Activated naive CD8-positive, alpha-beta T cell treated with anti-CD3 and anti-CD28 coated beads, Interleukin-2, amount 10 ng/mL, durations not matched to agents 7 days and 5 days (primary cell): ENCODE data around the gene PPP1R1B. TPM values are rescaled to one million over a fixed set of nuclear protein-coding genes. Genes with fewer than 3 reads are reported as not detected.

Experiments used
- ATAC-seq: fragments of 150-1000 bp; cut with Tn5 transposase; one replicate; pipeline ENCODE4 v1.10.0; 2021; ENCODE audit warnings: low read depth, moderate library complexity
- POLR2A ChIA-PET: fragments of 350-600 bp; sonication (Branson Sonifier 250); formaldehyde crosslinking; loops from one replicate; lab custom pipeline; 2021; ENCODE audit warnings: antibody characterized with exemption; lab: Charles Lee
- DNase-seq: peaks from one replicate; pipeline ENCODE4 v3.0.0; 2021
- H3K27ac Mint-ChIP-seq: one replicate; pipeline ENCODE4 v1.8.0; 2022; ENCODE audit warnings: mild to moderate bottlenecking, mixed read lengths
- H3K27me3 Mint-ChIP-seq: one replicate; pipeline ENCODE4 v1.8.0; 2022; ENCODE audit warnings: mild to moderate bottlenecking, moderate library complexity, mixed read lengths
- H3K36me3 Mint-ChIP-seq: one replicate; pipeline ENCODE4 v1.8.0; 2021; ENCODE audit warnings: mild to moderate bottlenecking, mixed read lengths
- H3K4me1 Mint-ChIP-seq: one replicate; pipeline ENCODE4 v1.8.0; 2021; ENCODE audit warnings: mixed read lengths
- H3K4me3 Mint-ChIP-seq: one replicate; pipeline ENCODE4 v1.8.0; 2022; ENCODE audit warnings: mild to moderate bottlenecking, moderate library complexity, mixed read lengths
- H3K9me3 Mint-ChIP-seq: one replicate; pipeline ENCODE4 v1.8.0; 2021; ENCODE audit warnings: mixed read lengths
- total RNA-seq, 2 experiments: library from RNA; stranded (reverse); gene quantifications; one replicate each; pipeline ENCODE4 v1.2.3, GENCODE V29; 2021

The PPP1R1B gene
- total RNA-seq, 2 experiments from 2014 or later = not detected

DNA sequence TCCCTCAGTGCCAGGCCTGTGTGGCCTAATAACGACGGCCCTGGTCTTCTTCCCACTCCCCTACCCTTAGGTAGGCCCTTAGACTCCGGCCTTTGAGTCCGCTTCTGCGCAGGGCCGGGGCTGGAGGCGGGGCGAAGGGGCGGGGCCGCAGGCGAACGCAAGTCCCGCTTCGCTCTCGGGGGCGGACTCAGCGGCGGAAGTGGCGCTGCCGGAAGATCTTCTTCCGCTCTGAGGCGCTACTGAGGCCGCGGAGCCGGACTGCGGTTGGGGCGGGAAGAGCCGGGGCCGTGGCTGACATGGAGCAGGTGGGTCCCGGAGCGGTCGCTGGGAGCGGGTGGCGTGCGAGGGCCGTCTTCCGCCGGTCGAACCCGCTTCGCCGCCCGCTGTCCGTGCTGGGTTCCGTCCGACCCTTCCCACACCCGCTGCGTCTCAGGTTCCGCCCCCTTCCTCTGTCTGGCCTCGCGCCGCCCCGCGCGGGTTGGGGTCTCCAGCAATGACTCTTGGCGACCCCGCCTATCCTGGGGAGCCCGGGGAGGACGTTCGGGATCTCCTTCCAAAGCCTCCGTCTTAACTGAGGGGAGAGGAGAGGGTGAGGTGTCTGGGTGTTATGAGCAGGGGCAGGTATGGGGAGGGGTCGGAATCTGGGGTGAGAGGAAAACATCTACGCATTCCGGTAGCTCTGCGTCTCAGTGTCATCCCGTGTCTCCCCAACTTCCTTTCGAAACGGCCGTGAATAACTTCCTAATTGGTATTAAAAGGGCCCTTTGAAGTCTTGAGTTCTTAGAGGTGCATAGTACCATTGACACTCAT is 10.4 kb downstream of the PPP1R1B start, which contains the start of gene STARD3:
TSS of gene STARD3 (plus strand) at position 218 of the 810 bp plus-strand sequence. CDS start 16,388 bp downstream, outside the sequence.
- Mint-ChIP-seq H3K4me1 (peaks cover 48% of the 10 kb centered on the region), H3K27ac (peak within 1 kb of the TSS; percentile 81), H3K9me3 (no peaks in the 10 kb centered on the region), H3K36me3 (peaks cover 2% of the 10 kb centered on the region), H3K4me3 (peak within 1 kb of the TSS; percentile 96), H3K27me3 (no peaks in the 10 kb centered on the region)
- DNase-seq = peak; percentile 93
- POLR2A ChIA-PET = interaction anchor here (0.6 to 1.8 kb wide), 5 partner anchors 17 to 503 kb away, joined by 3 to 5 read pairs (median 3); partner anchors contain the start of genes CASC3 and MIEN1
- peak; percentile 86 for ATAC-seq

DNA sequence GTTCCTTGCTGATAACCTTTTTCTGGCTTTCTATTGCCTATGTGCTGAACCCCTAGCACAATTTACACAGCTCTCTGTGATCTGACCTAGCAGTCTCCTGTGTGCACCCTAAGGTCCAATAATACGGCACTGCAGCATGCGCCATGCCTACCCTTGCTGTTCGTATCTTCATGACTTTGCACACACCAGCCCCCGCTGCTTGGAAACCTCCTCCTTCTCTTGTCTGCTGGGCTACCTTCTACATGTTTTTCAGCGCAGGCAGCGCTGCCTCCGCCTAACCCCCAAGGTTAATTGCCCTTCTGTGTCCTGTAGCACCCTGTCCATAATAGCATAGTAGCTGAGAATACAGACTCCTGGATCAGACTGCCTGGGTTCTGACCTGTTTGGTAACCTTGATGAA is 11.6 kb downstream of the PPP1R1B start:
- no peak for ATAC-seq
- Mint-ChIP-seq H3K4me1 (peaks cover 56% of the 10 kb centered on the region), H3K27ac (peak overlapping the region; percentile 81), H3K27me3 (no peaks in the 10 kb centered on the region), H3K36me3 (peaks cover 2% of the 10 kb centered on the region), H3K4me3 (peak overlapping the region; percentile 96), H3K9me3 (no peaks in the 10 kb centered on the region)
- POLR2A ChIA-PET = interaction anchor here (1.0 to 1.8 kb wide), 2 partner anchors 15 to 223 kb away, joined by 4 to 5 read pairs; no protein-coding TSS in a partner anchor
- no peak for DNase-seq

DNA sequence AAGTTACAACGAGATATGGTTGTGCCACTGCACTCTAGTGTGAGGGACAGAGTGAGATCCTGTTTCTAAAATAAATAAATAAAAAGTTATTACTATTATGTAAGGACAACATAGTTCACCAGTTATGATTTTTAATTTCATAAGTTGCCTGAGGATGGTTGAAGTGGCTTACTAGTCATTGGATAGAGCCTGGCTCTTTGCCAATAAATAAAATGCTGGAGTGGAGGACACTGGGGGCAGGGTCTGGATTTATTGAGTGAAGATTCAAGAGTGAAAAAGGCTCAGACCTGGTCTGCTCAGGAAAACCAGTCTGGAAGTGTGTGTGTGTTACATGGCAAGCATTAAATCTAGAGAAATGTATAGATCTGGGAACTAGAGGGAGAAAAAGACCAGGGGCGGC is 12.3 kb downstream of the PPP1R1B start:
- Mint-ChIP-seq H3K36me3 (peaks cover 2% of the 10 kb centered on the region), H3K9me3 (no peaks in the 10 kb centered on the region), H3K4me1 (peaks cover 61% of the 10 kb centered on the region), H3K27ac (no peak overlapping the region), H3K4me3 (no peak overlapping the region), H3K27me3 (no peaks in the 10 kb centered on the region)
- POLR2A ChIA-PET = no interaction called here
- DNase-seq (no peak), ATAC-seq (no peak)

DNA sequence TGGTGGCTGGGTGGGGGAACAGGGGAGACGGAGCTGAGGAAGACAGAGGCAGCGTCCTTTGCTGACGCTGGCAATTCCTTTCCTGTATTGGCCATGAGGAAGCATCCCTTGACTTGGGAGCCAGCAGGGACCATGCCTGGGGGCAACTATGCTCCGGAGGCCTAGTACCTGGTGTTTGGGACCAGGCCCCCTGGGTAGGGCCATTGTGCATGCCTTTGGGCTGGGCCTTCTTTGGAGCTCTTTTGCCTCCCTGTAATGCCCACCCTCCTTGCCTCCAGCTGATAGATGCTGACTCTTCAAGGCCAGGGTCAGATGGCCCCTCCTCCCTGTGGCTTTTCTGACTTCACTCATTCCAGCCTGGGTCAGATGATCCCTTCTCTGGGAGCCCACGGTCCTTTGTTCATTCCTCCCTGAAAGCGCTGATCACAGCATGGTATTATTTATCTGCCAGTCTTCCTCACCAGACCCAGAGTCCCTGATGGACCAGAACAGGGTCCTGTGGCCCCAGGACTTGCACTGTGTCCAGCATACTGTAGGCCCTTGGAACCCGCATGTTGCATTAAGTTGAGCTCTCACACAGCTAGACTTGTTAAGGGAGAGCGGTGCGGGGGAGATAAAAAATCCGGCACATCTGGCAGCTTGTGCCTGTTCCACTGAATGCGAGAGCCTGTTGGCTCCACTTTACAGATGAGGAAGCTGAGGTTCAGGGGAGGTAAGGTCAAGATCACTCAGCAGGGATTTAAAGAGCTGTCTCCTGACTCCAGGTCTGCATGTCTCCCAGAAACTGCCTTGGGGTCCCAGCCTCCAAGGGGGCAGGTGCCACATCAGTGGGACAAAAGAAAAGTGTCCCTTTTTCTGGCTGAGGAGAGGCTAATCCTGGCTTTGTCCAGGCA is 13.1 kb downstream of the PPP1R1B start:
- ATAC-seq = no peak
- Mint-ChIP-seq H3K27ac (peak overlapping the region; percentile 10), H3K36me3 (peaks cover 2% of the 10 kb centered on the region), H3K4me1 (peaks cover 60% of the 10 kb centered on the region), H3K9me3 (no peaks in the 10 kb centered on the region), H3K4me3 (peak overlapping the region; percentile 25), H3K27me3 (no peaks in the 10 kb centered on the region)
- no peak for DNase-seq
- POLR2A ChIA-PET = no interaction called here

GRCh38 chr17:39640591-39641031 is 13.9 kb downstream of the PPP1R1B start:
- H3K9me3 Mint-ChIP-seq = no peaks in the 10 kb centered on the region
- H3K4me3 Mint-ChIP-seq = peak overlapping the region; percentile 63
- POLR2A ChIA-PET = no interaction called here
- H3K27ac Mint-ChIP-seq = peak overlapping the region; percentile 62
- DNase-seq (no peak), ATAC-seq (no peak)
- peaks cover 2% of the 10 kb centered on the region for H3K36me3 Mint-ChIP-seq
- peaks cover 66% of the 10 kb centered on the region for H3K4me1 Mint-ChIP-seq
- H3K27me3 Mint-ChIP-seq = no peaks in the 10 kb centered on the region

GRCh38 chr17:39641097-39641496 is 14.3 kb downstream of the PPP1R1B start:
- ATAC-seq (no peak), DNase-seq (no peak)
- Mint-ChIP-seq H3K4me3 (no peak overlapping the region), H3K27ac (no peak overlapping the region), H3K9me3 (no peaks in the 10 kb centered on the region), H3K27me3 (no peaks in the 10 kb centered on the region), H3K36me3 (peaks cover 2% of the 10 kb centered on the region), H3K4me1 (peaks cover 64% of the 10 kb centered on the region)
- POLR2A ChIA-PET = no interaction called here

- Mint-ChIP-seq H3K27ac (no peak overlapping the region), H3K9me3 (no peaks in the 10 kb centered on the region), H3K4me1 (peaks cover 60% of the 10 kb centered on the region), H3K4me3 (no peak overlapping the region), H3K27me3 (no peaks in the 10 kb centered on the region), H3K36me3 (peaks cover 2% of the 10 kb centered on the region)
- no peak for ATAC-seq
- POLR2A ChIA-PET = no interaction called here
- DNase-seq = no peak
Observed at GRCh38 chr17:39641883-39642282, 15.1 kb downstream of the PPP1R1B start.

GRCh38 chr17:39642291-39643074 is 15.7 kb downstream of the PPP1R1B start:
- POLR2A ChIA-PET = interaction anchor here (1.2 kb wide), 1 partner anchor 11 kb away, joined by 3 read pairs; no protein-coding TSS in a partner anchor
- H3K27ac Mint-ChIP-seq = no peak overlapping the region
- H3K27me3 Mint-ChIP-seq = no peaks in the 10 kb centered on the region
- H3K36me3 Mint-ChIP-seq = peaks cover 2% of the 10 kb centered on the region
- no peaks in the 10 kb centered on the region for H3K9me3 Mint-ChIP-seq
- H3K4me1 Mint-ChIP-seq = peaks cover 60% of the 10 kb centered on the region
- no peak for ATAC-seq
- H3K4me3 Mint-ChIP-seq = no peak overlapping the region
- no peak for DNase-seq

DNA sequence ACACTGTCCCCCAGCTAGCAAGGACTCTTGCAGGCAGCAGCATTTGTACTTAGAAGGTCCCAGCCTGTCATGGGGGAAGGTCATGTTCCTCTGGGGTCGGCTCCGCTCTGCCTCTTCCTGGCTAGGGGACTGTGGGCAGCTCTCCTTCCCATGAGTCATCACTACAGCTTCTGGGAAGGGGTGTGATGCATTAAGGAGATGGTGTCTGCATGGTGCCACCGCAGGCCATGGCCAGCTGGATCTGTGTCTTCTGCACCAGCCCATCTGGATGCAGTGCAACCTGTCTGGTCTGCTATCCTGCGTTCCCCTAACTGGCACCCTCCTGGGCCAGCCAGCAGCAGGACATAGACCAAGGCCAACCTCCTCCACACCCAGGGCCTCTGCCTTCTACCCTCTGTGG is 16.5 kb downstream of the PPP1R1B start:
- H3K36me3 Mint-ChIP-seq = no peaks in the 10 kb centered on the region
- POLR2A ChIA-PET = interaction anchor here (1.2 kb wide), 1 partner anchor 11 kb away, joined by 3 read pairs; no protein-coding TSS in a partner anchor
- H3K27ac Mint-ChIP-seq = peak overlapping the region; percentile 64
- no peak overlapping the region for H3K4me3 Mint-ChIP-seq
- no peaks in the 10 kb centered on the region for H3K9me3 Mint-ChIP-seq
- H3K4me1 Mint-ChIP-seq = peaks cover 53% of the 10 kb centered on the region
- no peak for DNase-seq
- ATAC-seq = no peak
- no peaks in the 10 kb centered on the region for H3K27me3 Mint-ChIP-seq

GRCh38 chr17:39647256-39647655 is 20.5 kb downstream of the PPP1R1B start:
- no peak for ATAC-seq
- peaks cover 33% of the 10 kb centered on the region for H3K4me1 Mint-ChIP-seq
- no peak overlapping the region for H3K27ac Mint-ChIP-seq
- no peaks in the 10 kb centered on the region for H3K9me3 Mint-ChIP-seq
- no peaks in the 10 kb centered on the region for H3K27me3 Mint-ChIP-seq
- POLR2A ChIA-PET = no interaction called here
- H3K36me3 Mint-ChIP-seq = peaks cover 4% of the 10 kb centered on the region
- no peak overlapping the region for H3K4me3 Mint-ChIP-seq
- no peak for DNase-seq

DNA sequence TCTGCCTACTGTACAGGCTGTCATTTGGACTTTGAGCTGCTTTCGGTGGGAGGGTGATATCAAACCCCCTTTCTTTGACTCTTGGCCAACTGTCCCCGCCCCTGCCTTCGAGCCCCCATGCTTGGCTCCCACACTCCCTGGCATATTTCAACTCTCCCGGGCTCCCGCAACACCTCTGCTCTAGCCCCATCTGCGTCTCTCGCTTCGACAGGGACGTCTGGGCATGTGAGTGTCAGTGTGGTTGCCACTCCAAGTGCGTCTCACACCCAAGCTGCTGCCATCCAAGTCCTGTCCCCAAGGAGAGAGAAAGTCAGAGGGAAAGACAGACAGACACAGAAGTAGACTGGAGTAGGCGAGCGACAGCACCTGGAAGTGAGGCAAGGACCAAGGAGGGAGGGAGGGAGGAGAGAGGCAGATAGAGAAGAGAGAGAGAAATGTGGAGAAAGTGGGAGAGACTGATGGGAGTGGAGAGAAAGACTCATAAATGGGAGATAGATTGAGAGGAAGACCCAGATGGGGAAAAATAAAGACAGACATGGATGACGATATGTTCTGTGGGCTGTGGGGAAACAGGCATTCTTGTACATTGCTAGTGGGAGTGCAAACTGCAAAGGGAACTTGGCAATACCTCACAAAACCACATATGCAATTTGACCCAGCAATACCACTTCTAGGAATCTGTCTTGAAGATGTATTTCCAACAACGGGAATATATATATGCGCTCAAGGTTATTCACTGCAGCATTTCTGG is 22.0 kb downstream of the PPP1R1B start:
- H3K27me3 Mint-ChIP-seq = no peaks in the 10 kb centered on the region
- POLR2A ChIA-PET = interaction anchor here (0.7 kb wide), 1 partner anchor 131 kb away, joined by 4 read pairs; no protein-coding TSS in a partner anchor
- peaks cover 26% of the 10 kb centered on the region for H3K4me1 Mint-ChIP-seq
- H3K36me3 Mint-ChIP-seq = peaks cover 4% of the 10 kb centered on the region
- no peaks in the 10 kb centered on the region for H3K9me3 Mint-ChIP-seq
- ATAC-seq = no peak
- no peak overlapping the region for H3K4me3 Mint-ChIP-seq
- no peak overlapping the region for H3K27ac Mint-ChIP-seq
- no peak for DNase-seq

- no peak overlapping the region for H3K27ac Mint-ChIP-seq
- DNase-seq = no peak
- H3K4me3 Mint-ChIP-seq = no peak overlapping the region
- peaks cover 26% of the 10 kb centered on the region for H3K4me1 Mint-ChIP-seq
- H3K36me3 Mint-ChIP-seq = peaks cover 4% of the 10 kb centered on the region
- H3K9me3 Mint-ChIP-seq = no peaks in the 10 kb centered on the region
- no peak for ATAC-seq
- POLR2A ChIA-PET = interaction anchor here (0.7 kb wide), 1 partner anchor 61 kb away, joined by 7 read pairs; no protein-coding TSS in a partner anchor
- no peaks in the 10 kb centered on the region for H3K27me3 Mint-ChIP-seq
Observed at GRCh38 chr17:39650121-39650579, 23.4 kb downstream of the PPP1R1B start.
